ENCODE measurements around the gene SUCO. TPM values are rescaled to one million over a fixed set of nuclear protein-coding genes. Genes with fewer than 3 reads are reported as not detected.

SUCO gene
- total RNA-seq, 3 donors from 2014 or later (not counting 1 experiment from before 2014, with no cell fraction given), result 86.0 to 97.5 (median 96.0) TPM

DNA sequence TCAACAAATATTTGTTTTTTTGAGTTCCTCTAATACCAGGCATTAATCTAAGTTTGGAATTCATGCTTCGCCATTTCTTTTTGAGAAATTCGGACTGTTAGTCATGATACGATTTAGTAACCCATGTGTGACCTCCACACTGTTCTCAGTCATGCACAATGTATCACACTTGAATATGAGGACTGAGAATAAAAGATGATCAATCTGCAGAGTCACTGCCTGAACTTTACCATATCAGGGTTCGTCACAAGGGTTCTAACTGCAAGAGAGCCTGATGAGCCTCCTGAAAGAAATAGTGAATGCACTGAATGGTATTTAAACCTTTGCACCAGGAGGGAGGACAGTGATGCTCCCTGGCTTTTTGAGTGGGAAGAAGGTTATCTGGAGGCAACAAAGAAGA is 115.0 kb downstream of the SUCO start:
- H3K27me3 ChIP-seq (ENCODE audit: control insufficient read depth, insufficient read depth, low read length), result no peaks in the 10 kb centered on the region
- H3K27ac ChIP-seq (ENCODE audit: low read length), result no peak overlapping the region
- H3K4me1 ChIP-seq (ENCODE audit: control insufficient read depth, insufficient read depth, low read length), result peaks cover 32% of the 10 kb centered on the region
- DNase-seq, result no peak
- Mint-ChIP-seq H3K36me3 (no peaks in the 10 kb centered on the region), H3K4me3 (no peak overlapping the region), H3K4me1 (peaks cover 55 to 59% of the 10 kb centered on the region in 2 donors), H3K9me3 (no peaks in the 10 kb centered on the region), H3K27ac (peak overlapping the region; percentile 39 to 75), H3K27me3 (ENCODE audit: low read depth in 2 of 2) (no peaks in the 10 kb centered on the region)
- TF ChIP-seq, protein P1, sequence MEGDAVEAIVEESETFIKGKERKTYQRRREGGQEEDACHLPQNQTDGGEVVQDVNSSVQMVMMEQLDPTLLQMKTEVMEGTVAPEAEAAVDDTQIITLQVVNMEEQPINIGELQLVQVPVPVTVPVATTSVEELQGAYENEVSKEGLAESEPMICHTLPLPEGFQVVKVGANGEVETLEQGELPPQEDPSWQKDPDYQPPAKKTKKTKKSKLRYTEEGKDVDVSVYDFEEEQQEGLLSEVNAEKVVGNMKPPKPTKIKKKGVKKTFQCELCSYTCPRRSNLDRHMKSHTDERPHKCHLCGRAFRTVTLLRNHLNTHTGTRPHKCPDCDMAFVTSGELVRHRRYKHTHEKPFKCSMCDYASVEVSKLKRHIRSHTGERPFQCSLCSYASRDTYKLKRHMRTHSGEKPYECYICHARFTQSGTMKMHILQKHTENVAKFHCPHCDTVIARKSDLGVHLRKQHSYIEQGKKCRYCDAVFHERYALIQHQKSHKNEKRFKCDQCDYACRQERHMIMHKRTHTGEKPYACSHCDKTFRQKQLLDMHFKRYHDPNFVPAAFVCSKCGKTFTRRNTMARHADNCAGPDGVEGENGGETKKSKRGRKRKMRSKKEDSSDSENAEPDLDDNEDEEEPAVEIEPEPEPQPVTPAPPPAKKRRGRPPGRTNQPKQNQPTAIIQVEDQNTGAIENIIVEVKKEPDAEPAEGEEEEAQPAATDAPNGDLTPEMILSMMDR (IDR thresholded peaks at IDR 0.05), result no peak
- no peaks in the 10 kb centered on the region for H3K9me3 ChIP-seq (ENCODE audit: control insufficient read depth, insufficient read depth, low read length)
- intact Hi-C loops (cut with micrococcal nuclease), result loop anchor here (1.0 kb wide), 1 partner anchor 11 kb away; the partner anchor contains the start of gene FASLG
- no peak overlapping the region for H3K4me3 ChIP-seq (ENCODE audit: low read length)
- 87% methylated on average over 4 of the region's 4 CpGs for WGBS (ENCODE audit: insufficient coverage)
- no peaks in the 10 kb centered on the region for H3K36me3 ChIP-seq (ENCODE audit: control insufficient read depth, insufficient read depth, low read length)
- ATAC-seq, result no peak

DNA sequence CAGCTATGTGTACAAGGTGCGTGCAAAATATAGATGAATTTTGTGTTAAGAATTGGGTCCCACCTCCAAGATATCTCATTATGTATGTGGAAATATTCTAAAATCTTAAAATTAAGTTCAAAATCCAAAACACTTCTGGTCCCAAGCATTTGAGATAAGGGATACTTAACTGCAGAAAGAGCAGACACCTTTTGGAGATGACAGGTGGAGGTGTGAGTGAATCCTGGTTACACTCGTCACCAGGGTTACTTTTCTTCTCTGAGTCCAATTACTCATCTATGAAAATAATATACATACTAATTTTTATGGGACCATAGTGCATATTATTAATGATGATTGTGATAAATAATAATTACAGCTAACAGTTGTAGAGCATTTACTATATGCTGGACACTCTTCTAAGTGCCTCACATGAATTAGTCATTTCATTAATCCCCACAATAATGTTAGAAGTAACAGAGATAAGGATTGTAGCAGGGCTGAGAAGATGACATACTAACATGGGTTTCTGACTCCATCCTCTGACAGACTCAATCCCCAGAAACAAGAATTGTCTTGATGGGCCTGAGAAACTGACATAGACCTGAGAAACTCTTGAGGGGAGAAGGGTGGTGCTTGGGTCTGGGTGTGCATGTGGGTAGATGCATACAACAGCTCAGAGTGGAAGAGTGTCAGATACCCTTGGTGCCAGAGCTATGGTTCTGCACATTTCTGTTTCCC is 117.7 kb downstream of the SUCO start:
- no peak overlapping the region for H3K4me3 Mint-ChIP-seq
- no CpG with 5 or more reads among the region's 2 CpGs for WGBS (ENCODE audit: insufficient coverage)
- DNase-seq, result no peak
- H3K9me3 ChIP-seq (ENCODE audit: control insufficient read depth, insufficient read depth, low read length), result no peaks in the 10 kb centered on the region
- H3K36me3 ChIP-seq (ENCODE audit: control insufficient read depth, insufficient read depth, low read length), result no peaks in the 10 kb centered on the region
- no peak for ATAC-seq
- peaks cover 33 to 44% of the 10 kb centered on the region in 2 donors for H3K4me1 Mint-ChIP-seq
- H3K4me1 ChIP-seq (ENCODE audit: control insufficient read depth, insufficient read depth, low read length), result peaks cover 16% of the 10 kb centered on the region
- TF ChIP-seq, protein P1 (IDR thresholded peaks at IDR 0.05), result no peak
- H3K27me3 ChIP-seq (ENCODE audit: control insufficient read depth, insufficient read depth, low read length), result no peaks in the 10 kb centered on the region
- H3K4me3 ChIP-seq (ENCODE audit: low read length), result no peak overlapping the region
- no peaks in the 10 kb centered on the region for H3K9me3 Mint-ChIP-seq
- intact Hi-C loops (cut with micrococcal nuclease), result no loop called here
- no peaks in the 10 kb centered on the region for H3K36me3 Mint-ChIP-seq
- no peak overlapping the region for H3K27ac ChIP-seq (ENCODE audit: low read length)
- no peaks in the 10 kb centered on the region for H3K27me3 Mint-ChIP-seq (ENCODE audit: low read depth in 2 of 2)
- H3K27ac Mint-ChIP-seq, result no peak overlapping the region

DNA sequence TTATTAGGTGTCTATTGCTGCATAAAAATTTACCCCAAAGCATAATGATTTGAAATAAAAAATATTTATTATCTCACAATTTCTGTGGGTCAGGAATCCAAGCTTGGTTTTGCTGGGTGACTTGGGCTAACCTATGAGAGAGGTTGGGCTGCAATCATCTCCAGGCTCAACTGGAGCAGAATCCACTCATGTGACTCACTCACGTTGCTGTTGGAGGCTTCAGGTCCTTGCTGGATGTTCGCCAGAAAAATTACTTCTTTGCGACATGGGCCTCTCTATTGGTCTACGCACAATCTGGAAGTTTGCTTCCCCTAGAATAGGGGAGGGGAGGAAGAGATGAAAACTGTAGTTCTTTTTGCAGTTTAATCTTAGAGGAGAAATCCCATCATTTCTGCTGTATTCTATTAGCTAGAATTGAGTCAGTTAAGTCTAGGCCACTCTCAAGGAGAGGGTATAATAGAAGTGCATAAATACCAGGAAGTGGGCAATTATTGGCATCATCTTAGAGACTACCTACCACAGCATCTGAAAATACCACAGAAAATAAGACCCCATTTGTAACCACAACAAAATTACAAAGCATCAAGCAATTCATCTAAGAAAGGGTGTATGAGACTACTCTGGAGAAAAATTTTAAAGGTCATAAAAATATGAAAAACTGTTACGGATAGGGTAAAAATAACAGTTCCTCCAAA is 120.2 kb downstream of the SUCO start:
- DNase-seq (no peak), ATAC-seq (no peak)
- Mint-ChIP-seq H3K27ac (no peak overlapping the region), H3K36me3 (no peaks in the 10 kb centered on the region), H3K4me3 (no peak overlapping the region), H3K4me1 (peaks cover 22 to 30% of the 10 kb centered on the region in 2 donors), H3K27me3 (ENCODE audit: low read depth in 2 of 2) (no peaks in the 10 kb centered on the region), H3K9me3 (no peaks in the 10 kb centered on the region)
- 91% methylated on average over 4 of the region's 5 CpGs for WGBS (ENCODE audit: insufficient coverage)
- intact Hi-C loops (cut with micrococcal nuclease), result no loop called here
- peaks cover 8% of the 10 kb centered on the region for H3K4me1 ChIP-seq (ENCODE audit: control insufficient read depth, insufficient read depth, low read length)
- H3K36me3 ChIP-seq (ENCODE audit: control insufficient read depth, insufficient read depth, low read length), result no peaks in the 10 kb centered on the region
- TF ChIP-seq, protein P1 (IDR thresholded peaks at IDR 0.05), result no peak
- H3K4me3 ChIP-seq (ENCODE audit: low read length), result no peak overlapping the region
- no peaks in the 10 kb centered on the region for H3K9me3 ChIP-seq (ENCODE audit: control insufficient read depth, insufficient read depth, low read length)
- H3K27ac ChIP-seq (ENCODE audit: low read length), result no peak overlapping the region
- H3K27me3 ChIP-seq (ENCODE audit: control insufficient read depth, insufficient read depth, low read length), result no peaks in the 10 kb centered on the region

Data from natural killer cell (primary cell).